Occipital lobe (tissue), 2 donors: ENCODE results near the gene PSG3. TPM values are rescaled to one million over a fixed set of nuclear protein-coding genes. Genes with fewer than 3 reads are reported as not detected.
"Not testable (repeated sequence)": the region's sequence is repeated elsewhere in the genome, so short reads cannot be mapped to it uniquely, and the experiment has no call there.

Experiments
- DNase-seq: peaks from one replicate; lab custom pipeline; 2025; lab: John Stamatoyannopoulos, UW
- total RNA-seq: library from RNA; depleted of rRNA; stranded (reverse); fragments of >200 nt; gene quantifications from one replicate; pipeline ENCODE4 v1.2.3, GENCODE V29; 2014

PSG3 gene
- total RNA-seq, 1 donor from 2014 or later: not detected

DNA sequence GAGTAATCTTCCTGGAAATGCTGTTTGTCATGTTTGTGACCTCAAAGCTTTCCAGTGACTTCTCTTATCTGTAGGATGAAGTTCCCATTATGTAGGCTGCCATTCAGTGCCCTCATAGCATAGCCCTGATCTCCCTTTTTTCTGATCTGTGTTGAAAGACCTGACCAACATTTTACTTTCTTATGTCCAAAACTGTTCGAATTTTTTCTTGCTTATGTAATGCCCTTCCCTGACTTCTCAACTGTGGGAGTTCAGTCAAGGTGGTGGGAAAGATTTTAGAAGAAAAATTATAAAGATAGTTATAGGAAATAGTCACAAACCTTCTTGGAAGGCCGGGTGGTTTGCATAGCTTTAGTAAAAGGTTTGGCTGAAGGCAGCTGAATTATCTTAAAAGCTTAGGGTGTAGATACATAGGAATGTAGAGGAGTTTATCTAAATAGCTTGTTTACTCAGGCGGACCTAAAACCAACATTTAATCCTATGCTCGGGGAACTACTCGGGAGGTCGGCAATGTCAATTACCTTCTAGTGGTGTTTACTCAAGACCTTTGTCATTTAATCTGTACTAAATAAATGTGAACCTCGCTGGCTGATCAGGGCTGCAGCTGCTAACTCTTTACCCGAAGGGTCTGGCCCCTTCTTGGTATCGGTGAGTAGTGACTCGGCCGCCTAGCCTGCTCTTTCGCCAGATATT lies 44.3 kb downstream of the PSG3 start:
- DNase-seq: no peak

DNA sequence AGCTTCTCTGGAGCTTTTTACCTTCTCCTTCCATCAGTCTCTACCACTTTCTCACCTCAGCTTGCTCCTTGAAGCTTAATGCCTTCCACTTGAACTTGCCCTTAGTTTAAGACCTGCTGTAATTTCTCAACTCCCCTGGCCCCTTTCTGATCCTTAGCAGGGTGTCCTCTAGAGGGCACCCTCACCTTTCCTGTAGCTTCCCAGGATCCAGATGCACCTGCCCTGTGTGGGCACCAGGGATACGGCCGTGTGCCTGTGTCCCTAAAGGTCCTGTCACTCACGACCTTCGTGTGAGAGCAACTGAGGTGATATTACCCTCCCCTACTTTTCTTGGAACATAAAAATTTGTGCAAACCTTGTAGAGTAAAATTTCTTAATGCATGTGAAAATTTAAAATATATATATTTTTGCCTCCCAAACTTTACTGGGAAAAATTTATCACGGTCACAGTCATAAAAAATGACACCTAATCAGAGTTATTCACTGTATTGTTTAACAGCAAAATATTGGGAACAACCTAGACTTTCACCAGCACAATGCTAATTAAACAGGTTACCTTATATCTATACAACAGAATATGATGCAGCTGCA lies 46.4 kb downstream of the PSG3 start:
- DNase-seq: no peak

DNA sequence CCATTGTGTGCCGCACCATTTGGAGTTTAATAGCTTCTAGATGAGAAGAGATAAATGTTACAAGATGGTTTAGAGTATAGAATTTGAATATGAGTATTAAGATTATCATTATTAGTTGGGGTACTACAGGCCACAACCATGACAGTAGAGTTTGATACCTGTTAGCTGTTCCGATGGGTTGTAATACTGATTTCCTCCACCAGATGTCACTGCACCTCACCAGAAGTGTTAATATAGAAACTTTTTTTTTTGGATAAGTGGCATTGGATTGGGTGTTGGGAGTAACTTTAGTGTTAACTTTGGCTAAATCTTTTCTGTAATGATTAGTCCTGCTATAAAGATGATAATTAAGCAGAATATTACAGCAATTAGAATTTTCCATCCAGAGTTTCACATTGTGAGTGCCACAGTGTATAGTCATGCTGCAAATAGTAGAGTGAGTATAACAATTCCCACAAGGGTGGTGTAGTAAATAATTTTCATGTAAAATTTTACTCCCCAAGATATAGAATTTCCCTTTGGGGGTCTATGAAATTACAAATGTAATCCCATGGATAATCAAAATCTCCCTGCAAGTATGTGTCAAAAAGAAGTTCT lies 56.3 kb downstream of the PSG3 start:
- no peak for DNase-seq

DNA sequence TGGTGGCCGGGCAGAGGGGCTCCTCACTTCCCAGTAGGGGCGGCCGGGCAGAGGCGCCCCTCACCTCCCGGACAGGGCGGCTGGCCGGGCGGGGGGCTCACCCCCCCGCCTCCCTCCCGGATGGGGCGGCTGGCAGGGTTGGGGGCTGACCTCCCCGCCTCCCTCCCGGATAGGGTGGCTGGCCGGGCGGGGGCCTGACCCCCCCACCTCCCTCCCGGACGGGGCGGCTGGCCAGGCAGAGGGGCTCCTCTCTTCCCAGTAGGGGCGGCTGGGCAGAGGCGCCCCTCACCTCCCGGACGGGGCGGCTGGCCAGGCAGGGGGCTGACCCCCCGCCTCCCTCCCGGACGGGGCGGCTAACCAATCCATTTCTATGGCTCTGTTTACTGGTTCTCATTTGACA lies 64.0 kb downstream of the PSG3 start:
- not testable (repeated sequence) for DNase-seq

DNA sequence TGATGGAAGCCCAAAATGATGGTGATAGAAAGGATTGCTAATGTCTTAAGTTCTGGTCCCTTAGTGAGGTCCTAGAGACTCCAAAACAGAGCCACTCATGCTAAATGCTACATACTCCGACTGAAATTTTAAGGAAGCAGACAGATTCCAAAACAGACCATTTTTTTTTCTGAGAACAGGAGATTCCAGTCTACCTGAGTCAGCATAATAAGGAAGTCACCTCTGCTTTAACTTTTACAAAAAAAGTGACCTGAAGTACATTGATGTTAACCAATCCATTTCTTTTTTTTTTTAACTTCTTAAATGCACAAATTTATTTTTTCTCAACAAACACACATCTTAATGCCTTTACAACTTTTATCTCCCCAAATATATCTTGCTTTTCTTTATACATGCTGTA lies 65.7 kb downstream of the PSG3 start:
- not testable (repeated sequence) for DNase-seq

Other genes starting within 250 kb of the PSG3 start
- not detected for gene CEACAM1, start 212.0 kb downstream of the PSG3 start, total RNA-seq
- gene CEACAM8, start 145.6 kb downstream of the PSG3 start, total RNA-seq: not detected
- not detected for gene PSG8, start 25.2 kb upstream of the PSG3 start, total RNA-seq
- not detected for gene PSG1, start 139.2 kb upstream of the PSG3 start, total RNA-seq
- gene PSG6, start 177.4 kb upstream of the PSG3 start, total RNA-seq: not detected
- gene PSG7, start 196.7 kb upstream of the PSG3 start, total RNA-seq: not detected